ENCODE data around the gene LINGO4. TPM values are rescaled to one million over a fixed set of nuclear protein-coding genes. Genes with fewer than 3 reads are reported as not detected.

LINGO4 gene
- total and polyA plus RNA-seq, 2 of the 13 experiments (the other 11 are each of a cell fraction or from before 2014, with no cell fraction given), result 0.02 to 0.05 TPM

- FAIRE-seq (no peak), ATAC-seq (no peak), DNase-seq (ENCODE audit: low spot score) (no peak)
- Histone ChIP-seq H3K36me3 (replicated peaks in 1 of 2; ENCODE audit: control insufficient read depth in 1 of 2, insufficient read depth in 2 of 2, low read length in 2 of 2) (no peaks in the 10 kb centered on the region), H3K9ac (ENCODE audit: insufficient read depth, low read depth, low read length) (no peak overlapping the region), H3K79me2 (ENCODE audit: insufficient read depth, low read length) (no peaks in the 10 kb centered on the region), H3K4me3 (replicated peaks in 1 of 3; ENCODE audit: insufficient read depth in 1 of 3, low read depth in 2 of 3, low read length in 3 of 3) (no peak overlapping the region), H2AFZ (ENCODE audit: low read length) (no peak overlapping the region), H3K4me2 (ENCODE audit: low read depth, low read length) (no peak overlapping the region), H3K9me3 (ENCODE audit: low read length) (no peaks in the 10 kb centered on the region), H4K20me1 (ENCODE audit: insufficient read depth, low read length) (no peaks in the 10 kb centered on the region), H3K27ac (ENCODE audit: extremely low read length, insufficient read depth, low read length) (no peak overlapping the region), H3K27me3 (ENCODE audit: control insufficient read depth in 1 of 2, insufficient read depth in 2 of 2, low read length in 2 of 2) (no peaks in the 10 kb centered on the region), H3K4me1 (ENCODE audit: insufficient read depth, low read length) (no peaks in the 10 kb centered on the region)
- ChIA-PET CTCF (ENCODE audit: low intra/inter-chr PET ratio, low total read pairs) (no interaction called here), POLR2A (no interaction called here)
- in situ Hi-C loops (cut with HindIII; ENCODE audit: extremely low pct_ligation_motif_present, low pct_unique_long_range_greater_than_20kb) (no loop called here), intact Hi-C loops (cut with micrococcal nuclease; ENCODE audit: unreplicated experiment) (no loop called here)
- WGBS (ENCODE audit: low lambda C conversion rate), result 84% methylated on average over 6 of the region's 7 CpGs
- no TSS peak for BruUV-seq (replicated peaks)
- TF ChIP-seq GLMP (CRISPR knock-in tag; IDR thresholded peaks at IDR 0.05; ENCODE audit: borderline replicate concordance) (no peak), ZNF563 (CRISPR knock-in tag; IDR thresholded peaks at IDR 0.05) (no peak), MLX (CRISPR knock-in tag; IDR thresholded peaks at IDR 0.05) (no peak), ELF3 (CRISPR knock-in tag; IDR thresholded peaks at IDR 0.05) (no peak), CREB1 (IDR thresholded peaks at IDR 0.05) (no peak), CREB1 (CRISPR knock-in tag; IDR thresholded peaks at IDR 0.05) (no peak), ZSCAN22 (CRISPR knock-in tag; IDR thresholded peaks at IDR 0.05) (no peak), DNMT1 (CRISPR knock-in tag; IDR thresholded peaks at IDR 0.05) (no peak), NFE2 (CRISPR knock-in tag; IDR thresholded peaks at IDR 0.05) (no peak), TCF12 (IDR thresholded peaks at IDR 0.05) (no peak), TCF12 (CRISPR knock-in tag; IDR thresholded peaks at IDR 0.05) (no peak), IKZF4 (CRISPR knock-in tag; IDR thresholded peaks at IDR 0.05; ENCODE audit: borderline replicate concordance, low read depth, not compliant biosample characterization) (no peak), CENPBD1 (CRISPR knock-in tag; IDR thresholded peaks at IDR 0.05; ENCODE audit: borderline replicate concordance, low read depth) (no peak), ZGPAT (CRISPR knock-in tag; IDR thresholded peaks at IDR 0.05) (no peak), ZMAT3 (CRISPR knock-in tag; conservative IDR thresholded peaks at IDR 0.05) (no peak), GPN1 (CRISPR knock-in tag; IDR thresholded peaks at IDR 0.05; ENCODE audit: borderline replicate concordance) (no peak), AHDC1 (CRISPR knock-in tag; IDR thresholded peaks at IDR 0.05; ENCODE audit: borderline replicate concordance) (no peak), ZNF644 (CRISPR knock-in tag; IDR thresholded peaks at IDR 0.05; ENCODE audit: low read depth) (no peak)
Observed at GRCh38 chr1:151817353-151817730, 12.1 kb upstream of the LINGO4 start.

All from HepG2 (cell line).